Sigmoid colon (tissue), 3 donors: Measurements from ENCODE around the gene RBBP5.

Source experiments
- POLR2A ChIP-seq, 2 donors: fragments of 450-650 bp; IDR thresholded peaks; one replicate each; pipeline ENCODE4 v1.6.1; 2016; ENCODE audit warnings: antibody characterized with exemption in 2 of 2, mild to moderate bottlenecking in 2 of 2, moderate library complexity in 2 of 2
- TF ChIP-seq, protein P1 (sequence below), 4 experiments: fragments of 450-650 bp in 3 of 4; fragments of 200-600 bp in 1 of 4; IDR thresholded peaks; one replicate each; pipeline ENCODE4 v1.5.1; 2016 to 2019; ENCODE audit warnings: antibody characterized with exemption in 4 of 4, mild to moderate bottlenecking in 3 of 4, moderate library complexity in 2 of 4

DNA sequence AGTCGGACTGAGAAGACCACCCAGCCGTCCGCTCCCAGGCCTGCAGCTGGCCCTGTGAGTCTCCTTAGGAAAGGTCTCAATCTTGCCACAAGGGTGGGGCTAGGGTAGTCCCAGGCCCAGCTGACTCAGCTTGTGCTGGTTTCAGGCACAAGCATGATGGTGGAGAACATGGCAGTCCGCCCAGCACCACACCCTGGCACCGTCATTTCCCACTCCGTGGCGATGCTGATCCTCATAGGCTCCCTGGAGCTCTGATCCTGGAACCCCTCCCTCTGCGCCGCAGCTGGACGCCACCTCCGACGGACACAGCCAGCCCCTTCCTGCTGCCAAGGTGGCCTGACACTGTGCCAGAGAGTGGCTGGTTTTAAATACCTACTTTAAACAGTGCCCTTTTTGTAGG, 48.3 kb downstream of the RBBP5 start:
- no peak for TF ChIP-seq POLR2A (IDR thresholded peaks at IDR 0.05)
- TF ChIP-seq, protein P1, sequence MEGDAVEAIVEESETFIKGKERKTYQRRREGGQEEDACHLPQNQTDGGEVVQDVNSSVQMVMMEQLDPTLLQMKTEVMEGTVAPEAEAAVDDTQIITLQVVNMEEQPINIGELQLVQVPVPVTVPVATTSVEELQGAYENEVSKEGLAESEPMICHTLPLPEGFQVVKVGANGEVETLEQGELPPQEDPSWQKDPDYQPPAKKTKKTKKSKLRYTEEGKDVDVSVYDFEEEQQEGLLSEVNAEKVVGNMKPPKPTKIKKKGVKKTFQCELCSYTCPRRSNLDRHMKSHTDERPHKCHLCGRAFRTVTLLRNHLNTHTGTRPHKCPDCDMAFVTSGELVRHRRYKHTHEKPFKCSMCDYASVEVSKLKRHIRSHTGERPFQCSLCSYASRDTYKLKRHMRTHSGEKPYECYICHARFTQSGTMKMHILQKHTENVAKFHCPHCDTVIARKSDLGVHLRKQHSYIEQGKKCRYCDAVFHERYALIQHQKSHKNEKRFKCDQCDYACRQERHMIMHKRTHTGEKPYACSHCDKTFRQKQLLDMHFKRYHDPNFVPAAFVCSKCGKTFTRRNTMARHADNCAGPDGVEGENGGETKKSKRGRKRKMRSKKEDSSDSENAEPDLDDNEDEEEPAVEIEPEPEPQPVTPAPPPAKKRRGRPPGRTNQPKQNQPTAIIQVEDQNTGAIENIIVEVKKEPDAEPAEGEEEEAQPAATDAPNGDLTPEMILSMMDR (IDR thresholded peaks at IDR 0.05), result no peak
